Middle frontal gyrus (tissue), 1 donor: ENCODE results near the gene MSLN.
A peak's percentile ranks its signal among the peaks of the same experiment; 100 is the strongest.
"Not testable (repeated sequence)": the region's sequence is repeated elsewhere in the genome, so short reads cannot be mapped to it uniquely, and the experiment has no call there.

ENCODE experiments used
- DNase-seq: peaks from one replicate; pipeline ENCODE4 v3.0.0-alpha.2; 2015; ENCODE audit warnings: low spot score; ENCODE audit errors: extremely low spot score

The MSLN gene

DNA sequence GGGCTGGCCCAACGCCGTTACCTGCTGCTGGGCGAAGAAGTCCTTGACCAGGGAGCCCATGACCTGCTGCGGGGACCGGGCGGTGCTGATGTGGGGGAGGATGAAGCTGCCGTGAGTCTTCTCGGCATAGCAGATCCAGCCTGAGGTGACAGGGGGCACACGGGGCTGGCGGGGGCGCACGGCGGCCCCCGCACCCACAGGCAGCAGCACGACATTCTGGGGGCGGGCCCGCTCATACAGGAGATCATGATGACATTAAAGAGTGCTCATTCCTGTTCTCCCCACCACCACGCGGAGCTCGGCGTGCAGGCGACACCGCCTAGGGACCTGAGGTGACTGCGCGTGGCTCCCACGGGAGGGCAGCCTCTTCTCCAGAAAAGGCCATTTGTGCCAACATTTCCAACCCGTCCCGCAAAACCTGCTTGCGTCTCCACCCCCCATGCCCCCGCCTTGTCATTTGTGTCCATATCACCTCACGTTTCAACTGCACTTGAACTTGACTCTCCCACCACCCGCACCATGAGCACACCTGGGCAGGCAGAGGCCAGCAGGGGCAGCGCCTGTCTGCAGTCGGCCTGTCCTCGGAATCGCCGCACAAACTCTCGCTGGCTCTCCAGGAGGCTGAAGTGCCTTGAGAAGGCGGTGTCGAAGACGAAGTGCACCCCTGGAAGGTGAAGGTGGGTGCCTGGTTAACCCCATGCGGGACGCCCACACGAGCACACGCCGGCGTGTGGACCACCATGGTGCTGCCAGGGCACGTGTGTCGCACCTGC is 26.1 kb upstream of the MSLN start:
- no peak for DNase-seq

DNA sequence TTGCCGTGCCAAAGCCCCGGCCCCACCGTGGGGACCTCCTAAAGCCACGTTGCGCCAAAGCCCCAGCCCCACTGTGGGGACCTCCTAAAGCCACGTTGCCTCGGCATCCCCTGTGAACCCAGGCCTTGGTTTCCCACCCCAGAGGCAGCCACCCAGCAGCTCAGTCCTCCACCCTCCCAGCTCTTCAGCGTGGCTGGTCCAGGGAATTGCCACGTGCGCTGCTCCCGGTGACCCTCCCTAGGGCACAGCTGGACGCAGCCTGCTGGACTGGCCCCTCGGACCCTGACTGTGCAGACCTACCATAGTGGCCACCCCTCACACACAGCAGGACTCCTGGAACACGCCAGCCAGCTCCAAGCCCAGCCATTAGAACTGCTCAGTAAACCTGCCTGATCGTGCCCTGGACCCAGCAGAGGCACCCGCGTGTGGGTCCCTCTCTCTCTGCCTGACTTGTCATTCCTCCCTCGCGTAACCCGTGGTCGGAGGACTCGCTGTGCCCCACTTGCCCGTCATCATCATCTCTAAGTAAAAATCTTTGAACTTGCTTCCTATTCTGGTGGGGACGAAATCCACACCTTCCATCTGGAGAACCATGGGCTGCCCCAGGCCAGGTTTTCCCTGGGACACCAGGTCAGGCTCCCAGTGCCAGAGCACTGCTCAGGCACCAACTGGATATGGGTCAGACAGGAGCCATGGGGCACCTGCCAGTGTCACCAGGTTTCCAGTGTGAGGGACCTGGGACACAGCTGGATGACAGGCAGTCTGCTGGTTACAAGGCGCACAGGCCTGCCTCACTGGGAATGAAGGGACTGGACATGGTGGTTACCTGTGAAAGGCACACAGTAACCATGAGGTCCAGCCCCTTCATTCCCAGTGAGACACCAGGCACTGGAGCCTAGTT is 25.3 kb upstream of the MSLN start:
- no peak for DNase-seq

DNA sequence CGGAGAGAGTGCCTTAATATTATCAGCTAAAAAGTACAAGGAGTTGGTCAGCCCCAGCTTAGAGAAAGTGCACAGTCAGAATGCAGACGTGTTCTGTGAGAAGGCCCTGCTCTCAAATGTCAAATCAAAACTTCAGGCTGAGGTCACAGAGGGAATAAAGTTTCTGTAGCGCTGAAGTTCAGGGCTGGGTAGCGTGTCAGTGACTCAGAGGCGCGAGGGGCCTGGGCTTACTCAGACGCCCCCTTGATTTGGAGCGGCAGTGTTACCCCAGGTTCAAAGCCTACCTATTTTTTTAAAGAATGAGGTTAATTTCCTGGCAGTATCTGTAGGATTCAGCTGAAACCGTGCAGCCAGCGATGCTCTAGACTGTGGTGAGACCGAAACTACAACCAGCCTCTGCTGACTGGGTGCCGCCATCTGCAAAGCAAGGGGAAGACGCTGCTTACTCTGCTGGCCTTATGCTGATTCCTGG is 24.5 kb upstream of the MSLN start:
- DNase-seq: no peak

DNA sequence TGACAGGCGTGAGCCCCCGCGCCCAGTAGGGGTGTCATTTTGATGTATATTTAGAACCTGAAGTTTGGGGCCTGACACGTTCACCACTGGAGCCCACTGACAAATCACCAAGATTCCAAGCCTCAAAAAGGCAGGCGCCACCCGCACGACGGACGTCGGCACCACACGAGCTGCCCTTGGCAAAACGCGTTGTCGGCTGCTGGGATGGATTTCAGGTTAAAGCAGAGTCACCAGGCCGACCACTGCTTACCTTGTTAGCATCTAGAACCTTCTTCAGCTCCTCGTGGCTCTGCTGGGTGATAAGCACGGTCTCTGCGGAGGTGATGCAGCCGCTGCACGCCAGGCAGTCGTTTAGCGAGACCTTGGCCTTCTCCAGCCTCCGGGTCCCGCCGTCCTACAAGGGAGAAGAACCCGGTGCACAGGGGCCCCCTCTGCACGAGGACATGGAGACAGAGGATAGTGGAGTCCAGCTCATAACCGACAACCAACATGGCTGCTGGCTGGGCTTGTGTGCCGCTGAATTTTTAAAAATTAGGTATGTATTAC is 23.5 kb upstream of the MSLN start:
- no peak for DNase-seq

DNA sequence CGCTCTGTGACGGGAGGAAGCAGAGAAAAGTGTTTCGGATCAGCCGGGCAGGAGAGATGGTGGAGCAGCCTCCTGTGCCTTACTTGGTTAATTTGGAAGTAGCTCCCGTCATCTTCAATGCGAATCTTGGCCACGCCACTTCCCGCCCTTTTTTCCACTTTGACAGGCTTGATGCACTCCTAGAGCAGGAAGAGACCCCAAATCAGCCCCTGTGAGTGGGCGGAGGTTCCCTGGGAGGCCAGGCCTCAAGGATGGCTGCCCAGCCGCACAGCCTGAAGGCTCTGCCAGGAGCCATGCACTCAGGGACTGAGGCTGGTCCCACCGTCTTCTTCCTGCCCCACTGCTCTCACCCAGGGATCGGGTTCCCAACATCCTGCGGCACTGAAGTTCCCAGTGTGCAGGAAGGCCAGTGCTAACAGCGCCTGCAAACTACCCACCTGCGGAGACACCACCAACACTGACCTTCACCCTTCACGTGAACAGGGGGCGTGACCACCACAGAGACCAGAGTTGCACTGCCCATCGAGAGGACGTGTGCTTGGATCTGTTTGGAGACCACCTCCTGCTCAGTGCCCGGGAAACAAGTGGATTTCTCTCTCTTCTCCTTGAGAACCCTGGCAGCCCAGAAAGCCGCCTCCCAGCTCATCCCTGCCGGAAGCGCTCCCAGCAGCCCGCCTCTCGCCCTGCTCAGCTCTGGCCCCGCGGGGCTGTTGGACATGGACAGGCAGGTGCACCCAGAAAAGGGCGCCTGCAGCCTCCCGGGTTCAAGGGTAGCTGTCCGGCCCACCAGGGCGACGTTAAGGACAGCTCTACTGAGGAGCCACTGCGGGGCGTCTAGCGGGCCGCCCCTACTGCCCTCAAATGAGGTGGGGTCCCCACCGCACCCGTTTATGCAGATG is 20.7 kb upstream of the MSLN start:
- DNase-seq: no peak

DNA sequence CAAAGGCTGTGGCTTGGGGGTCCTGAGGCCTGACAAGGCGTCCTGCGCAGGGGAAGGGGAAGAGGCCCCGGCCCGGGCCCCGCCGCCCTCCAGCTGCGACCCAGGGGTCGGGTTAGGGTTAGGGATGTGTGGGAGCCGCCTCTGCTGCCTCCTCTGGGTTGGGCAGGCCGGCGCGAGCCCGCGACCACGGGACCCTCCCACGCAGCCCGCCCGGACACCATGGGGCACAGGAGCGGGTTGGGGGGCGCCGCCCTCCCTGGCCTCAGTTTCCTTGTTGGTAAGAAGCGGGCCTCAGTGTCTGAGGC is 20.1 kb upstream of the MSLN start:
- DNase-seq: no peak

DNA sequence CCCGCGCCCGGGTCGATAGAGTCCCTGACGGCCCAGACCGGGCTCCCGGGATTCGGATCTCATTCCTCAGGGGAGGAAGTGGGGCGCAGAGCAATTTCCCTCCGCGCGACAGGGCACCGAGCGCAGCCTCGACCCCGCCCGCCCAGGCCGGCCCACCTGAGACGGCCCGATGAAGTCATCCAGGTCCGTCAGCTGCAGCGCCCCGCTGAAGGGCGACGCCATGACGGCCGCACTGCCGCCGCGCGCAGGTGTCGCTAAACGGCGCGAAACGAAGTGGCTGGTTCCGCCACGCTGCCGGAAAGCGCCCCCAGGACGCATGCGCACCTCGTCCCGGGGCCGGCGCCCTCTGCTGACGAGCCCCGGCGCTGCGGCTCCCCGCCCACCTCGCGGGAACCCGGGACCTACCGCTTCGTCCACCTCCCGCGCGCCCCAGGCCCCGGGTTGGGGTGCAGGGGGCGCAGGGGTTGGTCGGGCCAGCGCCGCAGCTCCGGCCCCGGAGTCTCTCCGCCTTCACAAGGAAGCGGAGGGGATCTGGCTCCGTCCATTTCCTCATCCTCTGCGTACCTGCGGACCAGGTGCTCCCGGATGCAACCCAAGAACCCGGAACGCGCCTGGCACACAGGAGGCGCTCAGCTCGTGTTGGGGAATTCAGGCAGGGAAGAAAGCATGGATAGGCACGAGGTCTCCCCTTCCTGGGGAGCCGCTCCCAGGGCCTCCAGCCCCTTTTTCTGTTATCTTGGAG is 19.6 kb upstream of the MSLN start, which contains the start of gene CIAO3:
CIAO3 (minus strand) TSS at position 234 of the 742 bp plus-strand sequence; CDS start at position 222, 12 bp downstream.
- DNase-seq: peak; percentile 84

DNA sequence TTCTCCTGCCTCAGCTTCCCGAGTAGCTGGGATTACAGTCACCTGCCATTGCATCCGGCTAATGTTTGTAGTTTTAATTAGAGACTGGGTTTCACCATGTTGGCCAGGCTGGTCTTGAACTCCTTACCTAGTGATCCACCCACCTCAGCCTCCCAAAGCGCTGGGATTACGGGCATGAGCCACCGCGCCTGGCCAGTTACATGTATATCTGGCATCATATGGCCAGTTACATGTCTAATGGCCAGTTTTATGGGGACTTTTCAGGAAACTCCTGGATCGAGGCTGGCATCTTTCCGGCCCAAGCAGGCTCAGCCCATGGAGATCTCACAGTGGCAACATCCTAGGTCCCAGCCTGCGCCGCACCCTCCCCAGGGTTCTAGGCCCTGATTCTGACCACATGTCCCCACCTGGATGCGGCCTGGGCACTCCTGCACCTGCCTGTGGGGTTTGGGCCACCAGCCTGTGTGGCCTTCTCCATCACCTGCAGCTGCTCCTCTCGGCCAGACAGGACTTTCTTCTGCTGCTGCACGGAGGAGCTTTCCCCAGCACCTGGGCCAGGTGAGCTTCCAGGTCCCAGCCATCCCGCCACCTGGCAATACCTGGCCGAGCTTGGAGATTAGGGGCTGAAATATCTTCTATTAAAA is 18.4 kb upstream of the MSLN start:
- DNase-seq: no peak

DNA sequence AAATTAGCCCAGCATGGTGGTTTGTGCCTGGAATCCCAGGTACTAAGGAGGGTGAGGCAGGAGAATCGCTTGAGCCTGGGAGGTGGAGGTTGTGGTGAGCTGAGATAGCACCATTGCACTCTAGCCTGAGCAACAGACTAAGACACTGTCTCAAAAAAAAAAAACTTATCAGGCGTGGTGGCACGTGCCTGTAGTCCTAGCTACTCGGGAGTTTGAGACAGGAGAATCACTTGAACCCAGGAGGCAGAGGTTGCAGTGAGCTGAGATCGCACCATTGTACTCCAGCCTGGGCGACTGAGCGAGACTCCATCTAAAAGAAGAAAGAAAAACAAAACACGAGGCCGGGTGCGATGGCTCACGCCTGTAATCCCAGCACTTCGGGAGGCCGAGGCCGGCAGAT is 17.6 kb upstream of the MSLN start:
- DNase-seq: not testable (repeated sequence)

DNA sequence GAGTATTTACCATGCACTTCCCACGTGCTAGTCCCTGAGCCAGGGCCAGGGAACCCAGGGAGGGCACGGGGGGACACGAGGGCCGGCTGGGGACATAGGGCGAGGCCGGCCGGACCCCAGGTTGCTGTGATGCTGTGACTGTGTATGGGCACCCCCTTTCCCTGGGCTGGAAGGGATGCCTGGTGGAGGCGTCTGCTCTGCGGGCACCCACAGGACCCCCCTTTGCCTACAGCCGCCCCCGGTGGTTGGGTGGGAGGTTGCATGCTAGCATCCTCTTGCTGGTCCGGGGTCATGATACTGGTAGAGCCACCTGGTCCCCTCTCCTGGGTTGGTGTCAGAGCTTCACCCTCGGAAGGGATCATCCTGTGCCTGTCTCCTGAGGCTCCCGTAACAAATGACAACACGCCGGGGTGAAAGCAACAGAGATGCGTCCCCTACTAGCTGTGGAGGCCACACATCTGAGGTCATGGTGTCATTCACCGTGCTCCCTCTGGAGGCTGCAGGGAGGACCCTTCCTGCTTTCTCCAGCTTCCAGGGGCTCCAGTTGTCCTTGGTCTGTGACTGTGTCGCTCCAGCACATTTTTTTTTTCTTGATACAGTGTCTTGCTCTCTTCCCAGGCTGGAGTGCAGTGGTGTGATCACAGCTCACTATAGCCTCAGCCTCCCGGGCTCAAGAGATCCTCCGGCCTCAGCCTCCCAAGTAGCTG is 16.6 kb upstream of the MSLN start:
- no peak for DNase-seq

DNA sequence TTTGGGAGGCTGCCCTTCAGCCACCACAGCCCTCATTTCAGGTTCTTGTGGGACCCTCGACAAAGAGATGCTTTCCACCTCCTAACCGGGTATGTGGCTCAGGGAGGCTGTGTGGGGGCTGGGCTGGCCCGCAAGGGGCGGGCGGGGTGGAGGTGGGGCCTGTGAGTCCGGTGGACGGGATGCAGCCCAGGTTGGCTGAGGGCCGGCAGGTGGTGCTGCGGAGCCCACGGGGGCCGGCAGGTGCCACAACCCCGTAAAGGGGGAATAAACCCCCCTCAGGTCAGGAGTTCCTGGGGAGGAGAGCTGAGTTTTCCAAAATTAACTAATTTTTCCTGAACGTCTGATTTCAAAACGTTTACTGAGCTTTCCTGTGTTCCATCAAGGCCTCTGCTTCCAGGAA is 14.8 kb upstream of the MSLN start:
- DNase-seq: no peak

DNA sequence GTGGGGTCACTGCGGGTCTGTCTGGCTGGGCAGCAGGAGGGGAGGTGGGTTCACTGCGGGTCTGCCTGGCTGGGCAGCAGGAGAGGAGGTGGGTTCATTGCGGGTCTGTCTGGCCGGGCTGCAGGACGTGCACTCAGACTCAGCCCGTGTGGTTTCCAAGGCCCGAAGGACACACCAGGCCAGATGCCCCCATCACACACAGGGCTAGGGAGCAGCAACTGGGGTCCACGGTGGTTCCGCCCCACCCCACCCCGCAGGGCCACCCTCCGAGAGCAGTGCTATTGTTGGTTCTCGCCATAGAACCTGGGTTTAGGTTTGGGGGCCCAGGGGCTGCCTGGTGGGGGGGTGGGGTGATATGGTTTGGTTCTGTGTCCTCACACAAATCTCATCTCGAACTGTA is 13.9 kb upstream of the MSLN start:
- DNase-seq: no peak

DNA sequence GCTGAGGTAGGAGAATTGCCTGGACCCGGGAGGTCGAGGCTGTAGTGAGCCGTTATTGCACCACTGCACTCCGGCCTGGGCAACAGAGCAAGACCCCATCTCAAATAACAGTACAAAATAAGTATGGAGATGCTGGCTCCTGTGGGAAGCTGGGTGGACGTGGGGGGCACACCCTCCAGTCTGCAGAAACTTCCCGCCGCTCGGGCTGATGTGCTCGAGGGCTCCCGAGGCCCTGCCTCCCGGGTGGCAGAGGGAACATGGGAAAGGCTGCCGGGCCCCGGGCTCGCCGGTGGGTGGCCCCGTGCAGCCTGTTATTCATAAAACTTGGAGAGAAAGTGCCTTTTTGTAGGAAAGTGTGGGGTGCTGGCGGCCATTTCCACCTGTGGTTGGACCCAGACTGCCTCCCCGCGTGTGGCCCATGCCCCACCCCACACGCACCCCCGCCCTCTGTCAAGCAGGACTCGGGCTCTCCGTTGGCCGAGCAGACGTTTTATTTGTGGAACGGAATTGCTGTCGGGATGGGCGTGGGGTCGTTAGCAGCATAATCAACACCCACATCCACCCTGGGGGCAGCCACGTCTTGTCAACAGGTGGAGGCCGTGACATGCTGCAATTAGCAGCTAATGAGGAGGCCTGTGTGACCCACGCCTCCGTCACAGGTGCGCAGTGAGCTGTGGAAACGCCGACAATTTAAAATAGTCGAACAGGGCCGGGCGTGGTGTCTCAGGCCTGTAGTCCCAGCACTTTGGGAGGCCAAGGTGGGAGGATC is 12.4 kb upstream of the MSLN start:
- no peak for DNase-seq

DNA sequence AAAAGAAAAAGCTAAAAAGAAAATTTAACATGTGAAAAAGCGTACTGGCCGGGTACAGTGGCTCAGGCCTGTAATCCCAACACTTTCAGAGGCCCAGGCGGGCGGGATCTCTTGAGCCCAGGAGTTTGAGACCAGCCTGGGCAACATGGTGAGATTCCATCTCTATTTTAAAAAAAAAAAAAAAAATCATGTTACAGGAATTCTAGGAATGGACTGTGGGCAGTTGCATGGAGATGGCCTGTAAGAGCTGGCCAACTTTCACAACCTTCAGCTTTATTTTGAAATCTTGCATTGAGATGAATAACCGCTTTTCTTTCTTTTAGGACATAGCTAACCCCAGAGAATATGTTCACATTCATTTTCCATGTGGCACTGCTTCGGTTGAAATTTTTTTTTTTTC is 11.5 kb upstream of the MSLN start:
- DNase-seq: no peak

DNA sequence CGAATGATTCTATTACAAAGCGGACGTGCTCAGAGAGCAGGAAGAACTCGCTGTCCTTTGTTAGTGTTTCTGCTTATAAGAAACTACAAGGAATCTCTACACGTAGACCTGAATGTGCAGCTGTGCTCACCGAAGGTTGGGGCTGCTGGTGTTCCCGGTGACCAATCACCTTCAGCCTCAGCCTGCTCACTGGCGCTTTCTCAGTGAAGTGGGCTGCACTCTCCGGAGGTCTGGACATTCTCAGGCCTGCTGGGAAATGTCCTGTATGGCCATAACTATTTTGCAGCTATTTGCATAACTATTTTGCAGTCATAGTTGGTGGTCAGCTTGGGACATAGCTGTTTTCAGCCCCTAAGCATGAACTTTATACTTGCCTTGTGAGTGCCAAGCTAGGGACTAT is 10.0 kb upstream of the MSLN start:
- no peak for DNase-seq

DNA sequence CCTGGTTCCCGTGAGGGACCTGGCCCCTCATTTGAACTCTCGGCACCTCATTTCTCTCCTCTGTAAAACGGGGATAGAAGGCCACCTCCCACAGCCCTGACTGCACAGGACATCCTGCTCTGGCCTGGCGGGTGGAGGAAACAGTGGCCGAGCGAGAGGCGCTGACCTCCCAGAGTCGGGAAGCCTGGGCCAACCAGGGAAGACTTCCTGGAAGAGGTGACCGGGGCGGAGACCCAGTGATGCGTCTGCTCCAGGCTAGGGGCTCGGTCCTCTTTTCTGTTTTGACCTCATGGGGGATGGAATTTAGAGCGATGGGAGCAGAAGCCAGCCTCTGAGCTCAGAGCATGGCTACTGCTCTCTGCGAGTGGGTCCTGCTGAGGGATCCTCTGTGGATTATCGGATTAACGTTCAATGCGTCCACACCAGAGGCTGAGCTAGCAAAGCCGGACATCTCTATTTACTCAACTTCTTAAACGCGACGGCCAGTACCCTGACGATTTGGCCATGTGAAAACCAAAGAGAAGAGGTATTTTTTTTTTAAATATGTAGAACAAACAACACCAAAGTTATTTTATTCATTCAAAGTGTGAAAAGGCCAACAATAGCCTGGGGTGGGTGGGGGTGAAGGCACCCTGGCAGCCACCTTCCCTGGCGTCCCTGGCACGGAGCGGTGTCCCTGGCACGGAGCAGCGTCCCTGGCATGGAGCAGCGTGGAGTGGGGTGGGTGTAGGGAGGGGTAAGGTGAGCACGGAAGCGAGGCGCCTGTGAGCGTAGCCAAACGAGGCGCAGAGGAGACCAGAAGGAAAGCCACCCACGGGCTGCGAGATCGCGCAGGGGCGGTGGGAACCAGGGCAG is 9.2 kb upstream of the MSLN start:
- DNase-seq: no peak

DNA sequence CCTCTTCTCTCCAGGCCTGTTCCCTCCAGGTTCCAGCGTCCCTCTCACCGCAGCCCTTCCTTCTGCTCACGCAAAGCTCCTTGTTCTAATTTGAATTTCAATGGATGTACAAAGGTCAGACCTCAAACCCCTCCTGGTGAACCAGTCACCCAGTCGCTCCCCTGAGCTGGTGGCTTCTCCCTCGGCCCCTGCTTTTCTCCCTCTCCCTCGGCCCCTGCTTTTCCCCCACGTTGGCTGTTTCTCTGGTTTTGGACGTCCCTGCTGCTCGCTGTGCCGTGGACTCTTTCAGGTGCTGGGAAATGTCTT is 8.6 kb upstream of the MSLN start:
- DNase-seq: no peak

DNA sequence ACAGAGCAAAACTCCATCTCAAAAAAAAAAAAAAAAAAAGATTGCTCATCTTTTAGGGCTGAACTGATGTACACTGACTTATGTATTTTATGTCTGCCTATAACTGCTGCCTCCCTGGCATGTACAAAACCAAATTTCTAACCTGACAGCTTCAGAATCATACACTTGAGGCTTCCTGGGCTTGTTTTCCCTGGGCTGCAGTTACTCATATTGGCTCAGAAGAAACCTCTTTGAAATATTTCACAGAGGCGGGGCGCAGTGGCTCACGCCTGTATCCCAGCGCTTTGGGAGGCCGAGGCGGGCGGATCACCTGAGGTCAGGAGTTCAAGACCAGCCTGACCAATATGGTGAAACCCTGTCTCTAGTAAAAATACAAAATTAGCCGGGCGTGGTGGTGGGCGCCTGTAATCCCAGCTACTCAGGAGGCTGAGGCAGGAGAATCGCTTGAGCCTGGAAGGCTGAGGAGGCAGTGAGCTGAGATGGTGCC is 6.4 kb upstream of the MSLN start:
- DNase-seq: not testable (repeated sequence)
